B cell (primary cell): Measurements from ENCODE around the gene AADACL3. TPM values are rescaled to one million over a fixed set of nuclear protein-coding genes. Genes with fewer than 3 reads are reported as not detected.

ENCODE experiments used
- ATAC-seq: fragments of 200-7000 bp; cut with Tn5 transposase; one replicate; pipeline ENCODE4 v1.10.0; 2021; ENCODE audit warnings: low read depth, mild to moderate bottlenecking, moderate number of reproducible peaks, moderate library complexity
- CTCF ChIA-PET: fragments of 350-600 bp; sonication (Branson Sonifier 250); formaldehyde crosslinking; loops from one replicate; lab custom pipeline; 2021; ENCODE audit warnings: antibody characterized with exemption, inconsistent platforms; lab: Charles Lee
- POLR2A ChIA-PET: fragments of 350-600 bp; sonication (Branson Sonifier 250); formaldehyde crosslinking; loops from one replicate; lab custom pipeline; 2021; ENCODE audit warnings: antibody characterized with exemption; lab: Charles Lee
- DNase-seq: peaks from one replicate; pipeline ENCODE4 v3.0.0; 2013
- H2AFZ ChIP-seq: 2 replicates; pipeline ENCODE4 v1.6.1; 2012; ENCODE audit warnings: mild to moderate bottlenecking, low read depth, low read length; ENCODE audit not compliant: insufficient read depth, poor library complexity, severe bottlenecking
- H3K27ac ChIP-seq, 2 donors: 1 replicate in 1 of 2; 2 replicates in 1 of 2; pipeline ENCODE4 v1.5.1; 2012 to 2013; ENCODE audit warnings: low read length in 2 of 2, mild to moderate bottlenecking in 2 of 2, moderate library complexity in 1 of 2
- H3K27me3 ChIP-seq, 4 experiments: fragments of 200-600 bp in 1 of 4; sonication (generic) in 1 of 4; replicated peaks in 1 of 4; 1 replicate in 2 of 4; 2 replicates in 2 of 4; pipeline versions ENCODE4 v1.6.1 to v1.7.0; 2013 to 2016; ENCODE audit warnings: low read length in 3 of 4, mild to moderate bottlenecking in 2 of 4, mixed read lengths in 1 of 4, moderate library complexity in 1 of 4; ENCODE audit not compliant: insufficient read depth in 4 of 4, control insufficient read depth in 3 of 4; ENCODE audit errors: control extremely low read depth in 1 of 4
- H3K36me3 ChIP-seq, 2 experiments: replicated peaks in 1 of 2; 1 replicate in 1 of 2; 2 replicates in 1 of 2; pipeline versions ENCODE4 v1.6.1 to v1.7.1; 2013; ENCODE audit warnings: low read length in 1 of 2; ENCODE audit not compliant: insufficient read depth in 2 of 2, control insufficient read depth in 1 of 2; ENCODE audit errors: control extremely low read depth in 1 of 2, extremely low read depth in 1 of 2
- H3K4me1 ChIP-seq, 2 donors: fragments of 200-600 bp in 1 of 2; sonication (generic) in 1 of 2; 1 replicate in 1 of 2; 2 replicates in 1 of 2; pipeline versions ENCODE4 v1.5.1 to v1.6.1; 2013 to 2017; ENCODE audit warnings: low read length in 2 of 2; ENCODE audit not compliant: control insufficient read depth in 2 of 2, insufficient read depth in 2 of 2
- H3K4me2 ChIP-seq: replicated peaks from 2 replicates; pipeline ENCODE3; 2012; ENCODE audit warnings: mild to moderate bottlenecking, low read depth, low read length; ENCODE audit not compliant: poor library complexity, severe bottlenecking
- H3K4me3 ChIP-seq, 5 experiments: fragments of 200-600 bp in 1 of 5; sonication (generic) in 1 of 5; 1 replicate in 3 of 5; 2 replicates in 2 of 5; pipeline versions ENCODE4 v1.5.1 to v1.7.0; 2011 to 2016; ENCODE audit warnings: low read length in 4 of 5, mild to moderate bottlenecking in 4 of 5, low read depth in 2 of 5, control low read depth in 1 of 5, moderate library complexity in 1 of 5; ENCODE audit not compliant: insufficient read depth in 1 of 5; ENCODE audit errors: control extremely low read depth in 1 of 5, extremely low read depth in 1 of 5
- H3K79me2 ChIP-seq: fragments of 200-600 bp; sonication (generic); one replicate; pipeline ENCODE4 v1.6.0; 2016; ENCODE audit warnings: low read length; ENCODE audit not compliant: control insufficient read depth, insufficient read depth
- H3K9ac ChIP-seq: fragments of 200-600 bp; sonication (generic); 2 replicates; pipeline ENCODE4 v1.6.1; 2017; ENCODE audit warnings: mild to moderate bottlenecking, low read length, moderate library complexity
- H3K9me3 ChIP-seq, 3 donors: one replicate each; pipeline versions ENCODE4 v1.6.1 to v1.7.1; 2013; ENCODE audit warnings: low read length in 2 of 3; ENCODE audit not compliant: control insufficient read depth in 2 of 3, insufficient read depth in 1 of 3; ENCODE audit errors: control extremely low read depth in 1 of 3
- H4K20me1 ChIP-seq: 2 replicates; pipeline ENCODE4 v1.6.0; 2012; ENCODE audit warnings: mild to moderate bottlenecking, low read length; ENCODE audit not compliant: insufficient read depth, control insufficient read depth, poor library complexity, severe bottlenecking
- H3K27ac Mint-ChIP-seq: one replicate; pipeline ENCODE4 v1.8.0; 2021; ENCODE audit warnings: mixed read lengths
- H3K27me3 Mint-ChIP-seq: one replicate; pipeline ENCODE4 v1.8.0; 2021; ENCODE audit warnings: mixed read lengths
- H3K4me1 Mint-ChIP-seq: one replicate; pipeline ENCODE4 v1.8.0; 2021; ENCODE audit warnings: mixed read lengths
- H3K4me3 Mint-ChIP-seq: one replicate; pipeline ENCODE4 v1.8.0; 2021; ENCODE audit warnings: mixed read lengths
- H3K9me3 Mint-ChIP-seq: one replicate; pipeline ENCODE4 v1.8.0; 2022; ENCODE audit warnings: mixed read lengths; ENCODE audit not compliant: insufficient read depth
- CTCF ChIP-seq: fragments of 200-600 bp; IDR thresholded peaks from one replicate; pipeline ENCODE4 v1.8.0; 2022; ENCODE audit warnings: antibody characterized with exemption, mild to moderate bottlenecking
- EZH2 ChIP-seq: IDR thresholded peaks from 2 replicates; pipeline ENCODE4 v1.6.1; 2012; ENCODE audit warnings: borderline replicate concordance, low read depth, mild to moderate bottlenecking, moderate library complexity, low read length; ENCODE audit not compliant: insufficient read depth, poor library complexity, severe bottlenecking
- WGBS: methylation state at CpG from one replicate; pipeline ENCODE4 v1.1.5; 2013; ENCODE audit warnings: missing lambda C conversion rate; ENCODE audit not compliant: insufficient coverage; 5-methylcytosine and 5-hydroxymethylcytosine counted together
- intact Hi-C: fragments of 100-400 bp; cut with micrococcal nuclease; formaldehyde crosslinking; loops from one replicate; pipeline ENCODE4 v1.10.0; 2022
- polyA plus RNA-seq: library from polyadenylated mRNA; depleted of rRNA; stranded (reverse); fragments of >200 nt; gene quantifications from 2 replicates; pipeline ENCODE4 v1.2.3, GENCODE V29; 2012
- total RNA-seq, 2 donors: library from RNA; stranded (reverse); fragments of 120-200 nt in 1 of 2; gene quantifications; 1 replicate in 1 of 2; 2 replicates in 1 of 2; pipeline versions ENCODE4 v1.2.3 to v1.2.4, GENCODE V29; 2013 to 2022

AADACL3 gene
- total and polyA plus RNA-seq, 2 donors (not counting 1 experiment from before 2014, with no cell fraction given) = not detected

GRCh38 chr1:12692967-12693782 is 22.7 kb upstream of the AADACL3 start:
- no peak overlapping the region for H3K27ac ChIP-seq
- Mint-ChIP-seq H3K27me3 (peaks cover 22% of the 10 kb centered on the region), H3K9me3 (no peaks in the 10 kb centered on the region), H3K27ac (no peak overlapping the region), H3K4me3 (no peak overlapping the region), H3K4me1 (no peaks in the 10 kb centered on the region)
- H4K20me1 ChIP-seq = no peaks in the 10 kb centered on the region
- H3K9me3 ChIP-seq = no peaks in the 10 kb centered on the region
- H3K27me3 ChIP-seq = no peaks in the 10 kb centered on the region
- H2AFZ ChIP-seq = no peak overlapping the region
- no peak overlapping the region for H3K4me3 ChIP-seq
- no peak for DNase-seq
- H3K79me2 ChIP-seq = no peaks in the 10 kb centered on the region
- no peak overlapping the region for H3K9ac ChIP-seq
- CTCF ChIA-PET = no interaction called here
- H3K4me1 ChIP-seq = no peaks in the 10 kb centered on the region
- intact Hi-C loops = no loop called here
- H3K36me3 ChIP-seq = no peaks in the 10 kb centered on the region
- no peak for ATAC-seq
- no peak for TF ChIP-seq CTCF
- 84% methylated on average over 10 of the region's 10 CpGs for WGBS
- H3K4me2 ChIP-seq = no peak overlapping the region
- POLR2A ChIA-PET = no interaction called here

DNA sequence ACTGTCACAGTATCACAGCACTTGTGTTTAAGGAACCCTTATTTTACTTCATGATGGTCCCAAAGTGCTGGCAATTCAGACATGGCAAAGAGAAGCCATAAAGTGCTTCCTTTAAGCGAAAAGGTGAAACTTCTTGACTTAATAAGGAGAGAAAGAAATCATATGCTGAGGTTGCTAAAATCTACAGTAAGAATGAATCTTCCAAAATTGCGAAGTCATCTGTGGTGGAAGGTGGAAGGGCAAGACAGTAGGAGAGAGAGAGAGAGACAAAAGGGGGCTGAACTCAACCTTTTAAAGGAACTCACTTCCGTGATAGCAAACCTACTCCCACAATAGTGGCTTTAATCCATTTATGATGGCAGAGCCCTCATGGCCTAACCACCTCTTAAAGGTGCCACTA is 19.3 kb upstream of the AADACL3 start:
- Mint-ChIP-seq H3K27ac (no peak overlapping the region), H3K4me1 (no peaks in the 10 kb centered on the region), H3K4me3 (no peak overlapping the region), H3K9me3 (peaks cover 2% of the 10 kb centered on the region), H3K27me3 (peaks cover 44% of the 10 kb centered on the region)
- Histone ChIP-seq H3K4me1 (no peaks in the 10 kb centered on the region), H3K4me2 (no peak overlapping the region), H3K27ac (no peak overlapping the region), H3K9me3 (peaks cover 0 to 5% (median 0%) of the 10 kb centered on the region in 3 donors), H4K20me1 (no peaks in the 10 kb centered on the region), H2AFZ (no peak overlapping the region), H3K79me2 (no peaks in the 10 kb centered on the region), H3K27me3 (peaks cover 0 to 3% (median 0%) of the 10 kb centered on the region in 4 experiments), H3K9ac (no peak overlapping the region), H3K36me3 (no peaks in the 10 kb centered on the region), H3K4me3 (no peak overlapping the region)
- ChIA-PET CTCF (no interaction called here), POLR2A (no interaction called here)
- intact Hi-C loops = no loop called here
- ATAC-seq (no peak), DNase-seq (no peak)
- WGBS = no CpG with 5 or more reads among the region's 3 CpGs
- TF ChIP-seq CTCF = no peak
- no peak for TF ChIP-seq EZH2
